HG03159 (cell line): ENCODE results near the gene GBP5.
"Not testable (repeated sequence)": the region's sequence is repeated elsewhere in the genome, so short reads cannot be mapped to it uniquely, and the experiment has no call there.

Experiments
- ATAC-seq: cut with Tn5 transposase; IDR thresholded peaks from one replicate; pipeline ENCODE4 v1.9.1; 2021; ENCODE audit warnings: mild to moderate bottlenecking, moderate library complexity; ENCODE audit not compliant: unreplicated experiment

The GBP5 gene

GRCh38 chr1:89284078-89284763 is 11.6 kb upstream of the GBP5 start:
- ATAC-seq, result not testable (repeated sequence)

GRCh38 chr1:89280766-89281165 is 8.1 kb upstream of the GBP5 start:
- ATAC-seq, result no peak

- ATAC-seq, result no peak
Measured at GRCh38 chr1:89279011-89279466, 6.4 kb upstream of the GBP5 start.

GRCh38 chr1:89277725-89278124 is 5.1 kb upstream of the GBP5 start:
- ATAC-seq, result no peak

GRCh38 chr1:89276690-89277089 is 4.0 kb upstream of the GBP5 start:
- ATAC-seq, result no peak

GRCh38 chr1:89274411-89274857 is 1.8 kb upstream of the GBP5 start:
- no peak for ATAC-seq

- ATAC-seq, result no peak
Measured at GRCh38 chr1:89273324-89273778, 691 bp upstream of the GBP5 start.

- no peak for ATAC-seq
Measured at GRCh38 chr1:89271341-89272015, 1.2 kb downstream of the GBP5 start.

GRCh38 chr1:89270423-89270822 is 2.2 kb downstream of the GBP5 start:
- no peak for ATAC-seq

GRCh38 chr1:89269277-89269676 is 3.4 kb downstream of the GBP5 start:
- no peak for ATAC-seq

GRCh38 chr1:89262643-89263042 is 10.0 kb downstream of the GBP5 start:
- ATAC-seq, result no peak

- ATAC-seq, result no peak
Measured at GRCh38 chr1:89261926-89262515, 10.6 kb downstream of the GBP5 start.

- ATAC-seq, result no peak
Measured at GRCh38 chr1:89260566-89261255, 11.9 kb downstream of the GBP5 start.

GRCh38 chr1:89260042-89260441 is 12.6 kb downstream of the GBP5 start:
- no peak for ATAC-seq

- no peak for ATAC-seq
Measured at GRCh38 chr1:89259283-89259971, 13.2 kb downstream of the GBP5 start.

- ATAC-seq, result no peak
Measured at GRCh38 chr1:89257041-89257440, 15.6 kb downstream of the GBP5 start.

- ATAC-seq, result not testable (repeated sequence)
Measured at GRCh38 chr1:89255581-89255980, 17.1 kb downstream of the GBP5 start.

GRCh38 chr1:89254658-89255287 is 17.9 kb downstream of the GBP5 start:
- no peak for ATAC-seq

GRCh38 chr1:89243046-89243445 is 29.6 kb downstream of the GBP5 start:
- no peak for ATAC-seq
